VCaP (cell line): ENCODE measurements around the gene FRAS1.
"Not testable (repeated sequence)": the region's sequence is repeated elsewhere in the genome, so short reads cannot be mapped to it uniquely, and the experiment has no call there.

Experiments
- H3K27ac ChIP-seq: fragments of 450-650 bp; 2 replicates; pipeline ENCODE4 v1.5.1; 2017
- TF ChIP-seq, protein P1 (sequence below): fragments of 450-650 bp; conservative IDR thresholded peaks from 2 replicates; pipeline ENCODE4 v1.5.1; 2017; ENCODE audit warnings: mild to moderate bottlenecking, moderate library complexity

Gene FRAS1

DNA sequence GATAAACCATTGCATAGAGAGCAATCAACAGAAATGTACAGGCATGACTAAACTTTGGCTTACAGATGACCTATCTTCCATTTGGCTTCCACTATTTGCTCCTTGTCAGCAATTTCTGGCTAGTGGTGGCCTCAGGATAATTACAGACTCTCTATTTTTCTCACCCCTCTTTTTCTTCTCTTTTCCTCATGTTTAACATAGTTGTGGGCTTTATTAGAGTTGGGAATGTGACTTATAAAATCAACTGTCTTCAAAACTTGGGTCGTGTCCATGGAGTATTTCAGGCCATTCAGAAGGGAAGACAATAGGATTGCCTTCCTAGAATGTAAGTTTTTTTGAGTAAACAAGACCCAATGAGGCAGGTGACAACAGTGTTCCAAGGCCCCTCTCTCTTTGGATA, 236.2 kb downstream of the FRAS1 start:
- H3K27ac ChIP-seq: no peak overlapping the region
- TF ChIP-seq, protein P1, sequence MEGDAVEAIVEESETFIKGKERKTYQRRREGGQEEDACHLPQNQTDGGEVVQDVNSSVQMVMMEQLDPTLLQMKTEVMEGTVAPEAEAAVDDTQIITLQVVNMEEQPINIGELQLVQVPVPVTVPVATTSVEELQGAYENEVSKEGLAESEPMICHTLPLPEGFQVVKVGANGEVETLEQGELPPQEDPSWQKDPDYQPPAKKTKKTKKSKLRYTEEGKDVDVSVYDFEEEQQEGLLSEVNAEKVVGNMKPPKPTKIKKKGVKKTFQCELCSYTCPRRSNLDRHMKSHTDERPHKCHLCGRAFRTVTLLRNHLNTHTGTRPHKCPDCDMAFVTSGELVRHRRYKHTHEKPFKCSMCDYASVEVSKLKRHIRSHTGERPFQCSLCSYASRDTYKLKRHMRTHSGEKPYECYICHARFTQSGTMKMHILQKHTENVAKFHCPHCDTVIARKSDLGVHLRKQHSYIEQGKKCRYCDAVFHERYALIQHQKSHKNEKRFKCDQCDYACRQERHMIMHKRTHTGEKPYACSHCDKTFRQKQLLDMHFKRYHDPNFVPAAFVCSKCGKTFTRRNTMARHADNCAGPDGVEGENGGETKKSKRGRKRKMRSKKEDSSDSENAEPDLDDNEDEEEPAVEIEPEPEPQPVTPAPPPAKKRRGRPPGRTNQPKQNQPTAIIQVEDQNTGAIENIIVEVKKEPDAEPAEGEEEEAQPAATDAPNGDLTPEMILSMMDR: no peak

DNA sequence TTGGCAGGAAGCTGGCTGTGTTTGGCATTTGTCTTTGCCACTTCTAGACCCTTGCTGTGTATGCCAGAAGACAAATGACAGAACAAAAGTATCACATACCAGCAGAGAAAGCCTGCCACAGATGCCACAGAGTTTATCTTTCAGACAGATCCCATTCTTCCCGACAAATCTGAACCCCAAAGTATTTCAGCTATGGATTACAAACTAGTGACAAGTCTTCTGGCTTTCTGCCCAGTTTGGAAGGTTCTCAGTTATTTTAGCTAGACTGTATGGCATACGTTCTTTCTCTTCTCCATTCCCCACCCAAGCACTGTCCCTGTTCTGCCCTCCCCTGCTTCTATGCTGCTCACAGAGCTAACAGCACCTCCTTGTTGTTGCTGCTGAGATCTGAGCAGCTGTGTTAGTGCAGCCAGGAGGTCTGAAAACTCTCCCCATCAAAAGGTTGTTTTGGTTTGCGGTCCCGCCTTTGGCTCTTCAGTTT, 236.7 kb downstream of the FRAS1 start:
- no peak overlapping the region for H3K27ac ChIP-seq

DNA sequence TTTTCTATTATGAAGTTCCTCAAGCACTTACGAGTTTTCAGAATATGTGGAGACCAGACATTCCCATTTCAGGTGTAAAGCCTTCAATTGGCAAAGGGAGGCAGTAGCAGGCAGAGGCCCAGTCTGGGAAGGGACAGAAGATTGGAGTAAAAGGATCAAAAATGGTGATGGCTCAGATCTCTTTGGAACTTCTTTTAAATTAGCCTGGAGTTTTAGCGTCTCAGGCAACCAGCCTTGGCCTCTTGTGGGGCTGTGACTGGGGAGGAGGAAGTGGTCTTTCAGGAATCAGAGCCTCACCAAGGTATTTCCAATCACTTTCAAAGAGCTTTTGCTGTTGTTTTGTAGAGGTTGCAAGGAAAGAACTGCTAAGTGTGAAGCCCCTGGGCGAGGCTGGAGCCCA, 239.1 kb downstream of the FRAS1 start:
- TF ChIP-seq, protein P1: no peak

More for the DNA sequence above, 236.7 kb downstream of the FRAS1 start:
- TF ChIP-seq, protein P1: no peak

DNA sequence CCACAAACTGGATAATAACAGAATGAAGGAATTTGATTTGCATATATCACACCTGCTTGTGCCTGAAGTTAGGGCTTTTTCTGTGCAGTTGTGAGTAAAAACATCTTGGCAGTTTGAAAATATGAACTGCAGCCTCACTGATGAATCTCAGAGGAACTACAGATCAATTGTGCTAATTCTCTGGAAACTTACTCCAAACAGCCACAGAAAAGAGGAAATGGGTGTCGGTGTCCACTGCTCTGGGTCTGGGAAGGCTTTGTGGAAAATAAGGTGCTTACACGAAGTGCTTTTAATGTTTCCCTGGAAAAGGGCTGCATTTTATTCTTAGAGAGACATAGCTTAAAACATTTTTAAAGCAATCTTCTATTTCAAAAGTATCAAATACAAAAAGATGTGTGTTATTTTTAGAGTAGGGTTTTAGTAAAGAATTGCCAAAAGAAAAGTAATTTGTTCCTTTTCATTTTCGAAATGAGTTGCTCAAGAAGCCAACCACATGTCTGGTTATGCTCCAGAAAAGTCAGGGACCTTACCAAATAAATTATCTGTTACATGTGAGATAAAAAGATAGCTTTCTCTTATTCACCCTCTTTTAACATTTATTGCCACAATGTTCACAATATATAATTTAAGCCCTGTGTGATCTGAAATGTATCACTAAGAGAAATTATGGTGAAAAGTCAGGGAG, 240.1 kb downstream of the FRAS1 start:
- TF ChIP-seq, protein P1: no peak
- no peak overlapping the region for H3K27ac ChIP-seq

More for the DNA sequence above, 239.1 kb downstream of the FRAS1 start:
- no peak overlapping the region for H3K27ac ChIP-seq

DNA sequence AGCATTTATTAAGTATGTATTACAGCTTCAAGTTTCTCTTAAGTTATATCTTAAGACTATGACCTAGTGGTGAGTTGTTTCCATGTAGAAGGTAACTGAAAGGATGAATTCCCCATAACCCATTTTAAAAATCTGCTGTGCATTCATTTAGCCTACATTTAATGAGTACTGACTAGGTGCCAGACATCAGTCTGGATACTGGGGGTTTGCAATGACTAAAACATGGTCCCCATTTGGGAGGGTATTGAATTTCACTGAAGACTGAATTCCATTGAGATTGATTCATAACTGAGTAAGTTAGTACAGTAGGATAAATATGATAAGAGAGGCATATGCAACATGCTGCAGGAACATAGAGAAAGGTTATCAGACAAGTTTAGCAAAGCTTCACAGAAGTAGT, 241.5 kb downstream of the FRAS1 start:
- H3K27ac ChIP-seq: no peak overlapping the region

DNA sequence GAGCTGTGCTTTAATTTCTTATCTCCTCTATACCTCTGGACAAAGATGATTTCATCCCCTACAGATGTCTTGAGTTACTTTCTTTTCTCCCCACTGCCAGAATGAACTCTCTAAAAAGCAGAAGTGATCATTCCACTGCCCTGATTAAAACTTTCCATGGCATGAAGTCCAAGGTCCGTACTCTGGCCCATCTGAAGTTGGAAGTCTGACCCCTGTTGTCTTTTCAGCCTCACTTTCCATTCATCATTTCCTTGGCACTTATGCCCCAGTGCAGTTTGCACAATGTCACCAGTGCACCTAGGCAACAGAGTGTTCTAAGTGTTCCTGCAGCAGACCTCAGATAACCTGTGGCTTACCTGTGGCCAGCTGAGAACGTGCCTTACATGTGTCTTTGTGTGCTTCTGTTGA, 242.4 kb downstream of the FRAS1 start:
- TF ChIP-seq, protein P1: no peak
- no peak overlapping the region for H3K27ac ChIP-seq

More for the DNA sequence above, 241.5 kb downstream of the FRAS1 start:
- TF ChIP-seq, protein P1: no peak

DNA sequence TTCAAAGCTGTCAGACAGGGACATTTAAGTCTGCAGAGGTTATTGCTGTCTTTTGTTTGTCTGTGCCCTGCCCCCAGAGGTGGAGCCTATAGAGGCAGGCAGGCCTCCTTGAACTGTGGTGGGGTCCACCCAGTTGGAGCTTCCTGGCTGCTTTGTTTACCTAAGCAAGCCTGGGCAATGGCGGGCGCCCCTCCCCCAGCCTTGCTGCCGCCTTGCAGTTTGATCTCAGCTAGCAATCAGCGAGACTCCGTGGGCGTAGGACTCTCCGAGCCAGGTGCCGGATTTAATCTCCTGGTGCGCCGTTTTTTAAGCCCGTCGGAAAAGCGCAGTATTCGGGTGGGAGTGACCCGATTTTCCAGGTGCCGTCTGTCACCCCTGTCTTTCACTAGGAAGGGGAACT, 250.1 kb downstream of the FRAS1 start:
- H3K27ac ChIP-seq: not testable (repeated sequence)

DNA sequence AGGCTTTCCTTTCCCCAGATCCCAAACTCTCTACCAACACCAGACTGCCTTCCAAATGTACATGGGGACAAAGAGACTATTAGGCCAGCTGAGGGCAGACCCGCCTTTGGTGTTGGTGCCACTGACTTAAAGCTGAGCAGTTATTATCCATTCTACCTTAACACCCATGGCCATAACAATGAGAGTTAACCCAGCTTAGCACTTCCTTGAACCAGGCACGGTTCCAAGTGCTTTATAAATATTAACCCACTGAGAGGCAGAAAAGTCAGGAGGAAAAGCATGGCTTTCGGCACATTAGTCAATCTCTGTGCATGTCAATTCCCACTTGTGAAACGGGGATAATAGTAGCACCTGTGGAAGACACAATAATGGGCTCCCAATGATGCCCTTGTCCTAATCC, 251.4 kb downstream of the FRAS1 start:
- TF ChIP-seq, protein P1: no peak
- H3K27ac ChIP-seq: no peak overlapping the region
